Heart left ventricle (tissue), 13 donors: ENCODE data around the gene SLC47A2.

ENCODE experiments used
- CTCF ChIP-seq, 12 donors: fragments of 200-600 bp; sonication (generic) in 4 of 12; IDR thresholded peaks; one replicate each; pipeline versions ENCODE4 v1.5.0 to v1.8.0; 2018 to 2022; ENCODE audit warnings: antibody characterized with exemption in 12 of 12, mild to moderate bottlenecking in 5 of 12
- POLR2A ChIP-seq, 2 donors: fragments of 450-650 bp; IDR thresholded peaks; one replicate each; pipeline ENCODE4 v1.6.1; 2017; ENCODE audit warnings: antibody characterized with exemption in 2 of 2, mild to moderate bottlenecking in 2 of 2, moderate library complexity in 2 of 2
- donor health status: ischemic (EF 13 %, LVEDD 7.1; RV severe dilation, severe dysfunction).
- donor health status: DM: no; HTN: yes; CAD: no.
- donor health status: DM: no; HTN: no; CAD: no.
- donor health status: ischemic (EF 25% LVEDD 6.9; RV normal size, moderate dysfunction).
- donor health status: ischemic (EF 25% LVEDD 5.7; RV mildly dilated, moderate dysfunction).
- donor health status: ischemic (EF 35%, LVEDD 5.7; RV mildly dilated, moderate dysfunction).
- donor health status: nonischemic (EF 11% LVEDD 7.7; RV severe dilation, severe dysfunction).
- donor health status: DM: yes; HTN: yes; CAD: no.
- donor health status: PGD.
- donor health status: ischemic (EF 29% LVEDD 5.4; RV normal size, mild dysfunction).
- donor health status: nonischemic (EF 23%, LVEDD 6.1; RV moderate dilation, normal function).

GRCh38 chr17:19709841-19710240 is 6.5 kb downstream of the SLC47A2 start:
- TF ChIP-seq CTCF (IDR thresholded peaks at IDR 0.05) (no peak), POLR2A (IDR thresholded peaks at IDR 0.05) (no peak)
